ENCODE results near the gene NPIPB2. TPM values are rescaled to one million over a fixed set of nuclear protein-coding genes. Genes with fewer than 3 reads are reported as not detected.
"Not testable (repeated sequence)": the region's sequence is repeated elsewhere in the genome, so short reads cannot be mapped to it uniquely, and the experiment has no call there.

NPIPB2 gene
- polyA plus RNA-seq, 3 donors: 0.81 to 14.4 TPM; not detected in 1

- H3K9ac ChIP-seq (ENCODE audit: insufficient read depth, low read length, poor library complexity, severe bottlenecking): no peak overlapping the region
- H3K9me3 ChIP-seq (replicated peaks in 1 of 2; ENCODE audit: control insufficient read depth in 1 of 2, insufficient read depth in 1 of 2, low read length in 2 of 2): no peaks in the 10 kb centered on the region
- TF ChIP-seq CTCF (IDR thresholded peaks at IDR 0.05): no peak
- no peaks in the 10 kb centered on the region for H3K36me3 Mint-ChIP-seq
- H3K27ac ChIP-seq (ENCODE audit: low read depth in 1 of 2, low read length in 2 of 2): no peak overlapping the region
- intact Hi-C loops (cut with micrococcal nuclease): no loop called here
- no peak overlapping the region for H3K4me2 ChIP-seq (replicated peaks; ENCODE audit: extremely low read depth, low read length, poor library complexity, severe bottlenecking)
- H3K79me2 ChIP-seq (ENCODE audit: insufficient read depth, low read length): no peaks in the 10 kb centered on the region
- H3K27me3 Mint-ChIP-seq (ENCODE audit: low read depth in 3 of 3): peaks cover 0 to 6% (median 0%) of the 10 kb centered on the region in 3 donors
- WGBS (ENCODE audit: insufficient coverage): 84% methylated on average over 8 of the region's 8 CpGs
- H3K4me3 Mint-ChIP-seq: no peak overlapping the region
- no peaks in the 10 kb centered on the region for H3K27me3 ChIP-seq (ENCODE audit: control insufficient read depth in 2 of 2, insufficient read depth in 2 of 2, low read length in 2 of 2)
- H3K4me1 Mint-ChIP-seq: no peaks in the 10 kb centered on the region
- no peak overlapping the region for H3K4me3 ChIP-seq (replicated peaks in 1 of 3; ENCODE audit: low read depth in 2 of 3, low read length in 3 of 3)
- H2AFZ ChIP-seq (ENCODE audit: insufficient read depth, low read depth, low read length, poor library complexity, severe bottlenecking): no peak overlapping the region
- peaks cover 0 to 2% (median 0%) of the 10 kb centered on the region in 7 donors for H3K9me3 Mint-ChIP-seq
- no peaks in the 10 kb centered on the region for H3K4me1 ChIP-seq (ENCODE audit: control insufficient read depth in 1 of 2, insufficient read depth in 2 of 2, low read length in 2 of 2)
- no peak overlapping the region for H3K27ac Mint-ChIP-seq
- H3K36me3 ChIP-seq (replicated peaks in 1 of 2; ENCODE audit: control insufficient read depth in 1 of 2, insufficient read depth in 2 of 2, low read length in 2 of 2): no peaks in the 10 kb centered on the region
- no peaks in the 10 kb centered on the region for H4K20me1 ChIP-seq (ENCODE audit: insufficient read depth, low read length)
- DNase-seq: no peak
Measured at GRCh38 chr16:11955713-11956123, 13.9 kb upstream of the NPIPB2 start.

GRCh38 chr16:11953576-11953975 is 11.7 kb upstream of the NPIPB2 start:
- 100% methylated on average over 5 of the region's 8 CpGs for WGBS (ENCODE audit: insufficient coverage)

More at GRCh38 chr16:11953576-11953975, 11.7 kb upstream of the NPIPB2 start:
- H3K9me3 ChIP-seq (replicated peaks in 1 of 2; ENCODE audit: control insufficient read depth in 1 of 2, insufficient read depth in 1 of 2, low read length in 2 of 2); H3K36me3 Mint-ChIP-seq; H3K27me3 ChIP-seq (ENCODE audit: control insufficient read depth in 2 of 2, insufficient read depth in 2 of 2, low read length in 2 of 2); H3K9me3 Mint-ChIP-seq; H4K20me1 ChIP-seq (ENCODE audit: insufficient read depth, low read length); H3K27ac ChIP-seq (ENCODE audit: low read depth in 1 of 2, low read length in 2 of 2); intact Hi-C loops (cut with micrococcal nuclease); H3K27ac Mint-ChIP-seq; H3K9ac ChIP-seq (ENCODE audit: insufficient read depth, low read length, poor library complexity, severe bottlenecking); H3K4me1 ChIP-seq (ENCODE audit: control insufficient read depth in 1 of 2, insufficient read depth in 2 of 2, low read length in 2 of 2); H3K4me2 ChIP-seq (replicated peaks; ENCODE audit: extremely low read depth, low read length, poor library complexity, severe bottlenecking); H2AFZ ChIP-seq (ENCODE audit: insufficient read depth, low read depth, low read length, poor library complexity, severe bottlenecking); H3K36me3 ChIP-seq (replicated peaks in 1 of 2; ENCODE audit: control insufficient read depth in 1 of 2, insufficient read depth in 2 of 2, low read length in 2 of 2); H3K4me3 Mint-ChIP-seq; H3K27me3 Mint-ChIP-seq (ENCODE audit: low read depth in 3 of 3); H3K79me2 ChIP-seq (ENCODE audit: insufficient read depth, low read length); H3K4me1 Mint-ChIP-seq; DNase-seq; H3K4me3 ChIP-seq (replicated peaks in 1 of 3; ENCODE audit: low read depth in 2 of 3, low read length in 3 of 3): not testable (repeated sequence)

Measured in CD14-positive monocyte (primary cell).